ENCODE results near the gene GAL3ST2.
"Not testable (repeated sequence)": the region's sequence is repeated elsewhere in the genome, so short reads cannot be mapped to it uniquely, and the experiment has no call there.

Gene GAL3ST2

DNA sequence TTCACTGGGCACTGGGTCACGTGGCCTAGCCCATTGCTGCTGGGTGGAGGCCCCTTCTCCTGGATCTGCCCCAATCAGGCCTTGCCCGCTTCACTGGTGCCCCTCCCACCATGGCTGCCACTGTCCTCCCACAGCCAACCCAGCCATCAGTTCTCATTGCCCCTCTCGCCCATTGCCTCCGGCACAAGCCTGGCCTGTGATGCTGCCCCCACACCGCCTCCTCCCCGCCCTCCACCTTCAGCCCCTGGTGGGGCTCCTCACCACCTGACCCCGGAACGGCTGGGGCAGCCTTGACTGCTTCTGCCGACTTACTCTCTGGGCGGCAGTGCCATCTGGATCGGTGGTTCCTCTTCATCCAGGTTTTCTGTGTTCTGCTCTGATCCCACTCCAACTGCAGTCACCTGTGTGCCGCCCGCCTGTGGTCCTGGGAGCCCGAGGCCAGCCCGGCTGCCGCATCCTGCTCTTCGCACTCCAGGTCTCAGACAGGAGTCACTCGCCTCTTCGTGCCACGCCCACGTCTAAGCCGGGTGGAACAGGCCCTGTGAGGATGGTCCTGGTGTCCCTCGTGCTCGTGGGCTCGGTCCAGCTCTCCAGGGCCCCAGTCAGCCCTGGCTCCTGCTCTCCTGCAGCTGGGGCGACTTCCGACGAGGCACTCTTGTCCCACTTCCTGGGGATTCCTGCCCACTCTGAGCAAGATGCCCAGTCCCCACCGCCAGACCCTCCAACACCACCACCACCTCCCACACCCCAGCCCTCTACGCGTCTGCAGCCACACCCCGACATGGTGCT is 28.0 kb upstream of the GAL3ST2 start:
- no peak for DNase-seq

DNA sequence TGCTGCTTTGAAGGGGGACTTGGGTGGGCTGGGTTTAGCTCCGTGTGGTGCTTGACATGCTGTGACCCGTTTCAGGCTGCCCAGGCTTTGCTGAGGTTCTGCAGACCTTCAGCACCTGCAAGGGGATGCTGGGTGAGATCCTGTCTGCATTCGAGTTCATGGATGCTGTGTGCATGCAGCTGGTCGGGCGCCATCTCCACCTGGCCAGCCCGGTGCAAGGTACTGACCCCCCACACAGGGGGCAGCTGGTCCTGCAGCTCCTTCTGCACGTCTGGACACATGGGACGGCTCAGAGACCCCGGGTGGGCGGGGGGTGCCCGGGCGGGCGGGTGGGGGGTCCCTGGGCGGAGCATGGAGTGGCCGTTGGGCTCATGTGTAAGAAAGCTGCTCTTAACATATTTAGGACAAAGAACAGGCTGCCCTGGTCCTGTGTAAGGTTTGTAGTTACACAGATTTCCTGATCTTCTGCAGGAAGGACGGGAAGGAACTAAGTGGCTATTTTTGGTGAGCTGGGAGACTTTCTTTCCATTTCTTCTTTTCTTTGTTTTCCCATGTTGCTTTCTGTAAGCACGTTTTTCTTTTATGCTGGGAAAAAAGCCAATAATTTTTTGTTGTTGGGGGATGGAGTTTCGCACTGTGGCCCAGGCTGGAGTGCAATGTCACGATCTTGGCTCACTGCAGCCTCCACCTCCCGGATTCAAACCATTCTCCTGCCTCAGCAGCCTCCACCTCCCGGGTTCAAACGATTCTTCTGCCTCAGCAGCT is 26.4 kb upstream of the GAL3ST2 start:
- no peak for DNase-seq

DNA sequence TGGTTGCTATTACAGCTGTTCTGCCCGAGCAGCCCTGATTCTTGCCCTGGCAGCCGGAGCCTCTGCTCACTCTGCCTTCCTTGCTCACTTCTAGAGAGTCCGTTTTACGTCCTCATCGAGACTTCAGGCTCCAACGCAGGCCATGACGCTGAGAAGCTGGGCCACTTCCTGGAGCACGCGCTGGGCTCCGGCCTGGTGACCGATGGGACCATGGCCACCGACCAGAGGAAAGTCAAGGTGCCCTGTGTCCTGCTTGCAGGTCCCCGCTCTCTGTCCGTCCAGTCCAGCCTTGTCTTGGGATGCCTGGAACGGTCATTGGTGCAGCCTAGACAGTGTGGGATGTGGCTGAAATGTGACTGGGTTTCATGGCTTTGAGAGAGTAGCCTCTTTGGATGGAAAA is 25.5 kb upstream of the GAL3ST2 start:
- no peak for DNase-seq

DNA sequence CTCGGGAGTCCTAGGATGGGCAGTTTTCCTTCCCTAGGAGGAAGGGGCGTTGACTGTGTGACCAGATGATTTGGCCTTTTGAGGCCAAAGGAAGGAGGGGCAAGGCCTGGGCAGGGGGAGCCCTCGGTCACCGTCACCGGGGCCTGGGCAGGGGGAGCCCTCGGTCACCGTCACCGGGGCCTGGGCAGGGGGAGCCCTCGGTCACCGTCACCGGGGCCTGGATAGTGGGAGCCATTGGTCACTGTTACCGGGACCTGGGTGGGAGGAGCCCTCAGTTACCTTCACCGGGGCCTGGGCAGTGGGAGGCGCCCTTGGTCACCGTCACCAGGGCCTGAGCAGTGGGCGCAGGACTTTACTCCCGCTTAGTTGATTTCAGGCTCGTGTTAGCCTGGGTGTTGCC is 24.8 kb upstream of the GAL3ST2 start:
- no peak for DNase-seq

- no peak for DNase-seq
These were observed 24.4 kb upstream of the GAL3ST2 start for GRCh38 chr2:241752253-241752652.

DNA sequence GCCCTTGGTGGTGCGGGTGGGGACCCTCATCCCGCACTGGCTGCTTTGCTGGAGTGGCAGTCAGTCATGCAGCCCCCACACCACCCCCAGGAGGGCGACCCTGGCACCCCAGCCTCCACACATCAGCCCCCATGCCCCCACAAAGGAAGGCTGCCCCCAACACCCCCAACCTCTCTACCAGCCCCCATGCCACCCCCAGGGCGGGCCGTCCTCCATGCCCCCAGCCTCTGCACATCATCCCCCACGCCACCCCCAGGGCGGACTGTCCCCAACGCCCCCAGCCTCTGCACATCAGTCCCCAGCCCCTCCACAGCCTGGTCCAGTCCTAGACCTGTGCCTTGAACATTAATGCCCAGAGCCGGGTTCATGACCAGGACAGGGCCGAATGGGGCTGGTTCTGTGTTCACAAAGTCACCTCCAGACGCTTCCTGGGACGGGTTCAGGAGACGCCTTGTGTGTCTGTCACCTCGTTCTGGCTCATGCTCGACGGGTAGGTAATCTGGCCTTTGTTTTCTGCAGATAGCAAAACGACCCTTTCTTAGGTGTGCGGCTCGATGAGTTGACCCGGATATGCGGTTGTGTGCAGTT is 23.8 kb upstream of the GAL3ST2 start:
- no peak for DNase-seq

GRCh38 chr2:241753493-241753892 is 23.1 kb upstream of the GAL3ST2 start:
- no peak for DNase-seq

DNA sequence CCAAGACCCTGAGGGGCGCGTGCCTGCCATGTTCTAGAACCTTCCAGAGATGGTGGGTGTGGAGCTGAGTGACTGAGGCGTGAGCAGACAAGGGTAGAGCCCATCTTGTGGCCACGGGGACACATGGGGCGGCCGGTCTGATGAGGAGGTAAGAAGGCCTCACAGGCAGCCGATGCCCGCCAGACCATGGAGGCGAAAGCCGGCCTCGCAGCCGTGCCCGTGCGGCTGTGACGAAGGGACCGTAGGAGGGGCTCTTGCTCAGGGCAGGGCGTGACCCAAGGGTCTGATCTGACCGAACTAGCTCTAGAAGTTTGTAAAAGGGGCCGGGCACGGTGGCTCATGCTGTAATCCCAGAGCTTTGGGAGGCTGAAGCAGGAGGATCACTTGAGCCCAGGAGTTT is 22.6 kb upstream of the GAL3ST2 start:
- DNase-seq = no peak

GRCh38 chr2:241755166-241755565 is 21.5 kb upstream of the GAL3ST2 start:
- no peak for DNase-seq

DNA sequence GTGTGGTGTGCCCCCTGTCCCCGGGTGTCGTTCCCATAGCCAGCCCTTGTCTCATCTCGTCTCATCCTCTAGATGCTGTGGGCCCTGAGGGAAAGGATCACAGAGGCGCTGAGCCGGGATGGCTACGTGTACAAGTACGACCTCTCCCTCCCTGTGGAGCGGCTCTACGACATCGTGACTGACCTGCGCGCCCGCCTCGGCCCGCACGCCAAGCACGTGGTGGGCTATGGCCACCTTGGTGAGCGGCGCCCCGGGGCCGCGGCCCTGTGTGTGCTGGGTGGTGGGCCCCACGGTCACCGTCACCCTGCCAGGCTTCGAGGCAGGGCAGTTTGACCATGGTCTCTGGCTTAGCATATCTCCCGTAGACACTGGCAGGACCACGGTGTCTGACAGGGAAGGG is 20.8 kb upstream of the GAL3ST2 start:
- DNase-seq = no peak

DNA sequence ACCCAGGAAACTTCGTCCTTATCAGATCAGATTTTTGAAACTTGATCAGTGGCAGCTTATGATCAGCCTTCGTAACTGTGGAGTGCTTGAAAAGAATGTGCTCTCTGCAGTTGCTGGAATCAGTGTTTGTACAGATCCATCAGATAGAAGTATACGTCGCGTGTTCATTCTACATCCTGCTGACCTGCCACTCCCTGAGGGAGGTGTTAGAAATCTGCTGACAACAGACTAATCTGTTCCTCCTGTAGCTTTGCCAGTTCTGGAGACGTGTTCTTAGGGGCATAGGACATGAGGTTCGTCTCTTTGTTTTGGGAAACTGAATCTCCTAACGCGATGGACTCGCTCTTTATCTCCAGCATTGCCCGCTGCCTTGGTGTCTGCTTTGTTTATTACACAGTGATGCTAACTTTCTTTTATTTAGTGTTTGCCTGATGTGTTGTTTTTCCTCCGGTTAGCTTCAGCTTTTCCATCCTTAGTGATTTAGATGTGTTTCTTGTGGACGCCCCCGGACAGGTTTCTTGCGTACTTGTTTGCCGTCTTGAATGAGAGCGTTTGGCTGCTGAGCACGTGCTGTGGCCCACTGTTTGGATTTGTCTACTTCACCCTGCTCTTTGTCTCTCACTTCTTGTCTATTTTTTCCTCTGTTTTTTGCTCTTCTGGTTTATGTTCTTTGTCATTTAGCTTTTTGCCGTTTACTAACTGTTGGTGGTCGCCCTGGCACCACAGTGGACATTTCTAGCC is 17.4 kb upstream of the GAL3ST2 start:
- DNase-seq = no peak

- DNase-seq = not testable (repeated sequence)
These were observed 16.7 kb upstream of the GAL3ST2 start for GRCh38 chr2:241759893-241760292.

DNA sequence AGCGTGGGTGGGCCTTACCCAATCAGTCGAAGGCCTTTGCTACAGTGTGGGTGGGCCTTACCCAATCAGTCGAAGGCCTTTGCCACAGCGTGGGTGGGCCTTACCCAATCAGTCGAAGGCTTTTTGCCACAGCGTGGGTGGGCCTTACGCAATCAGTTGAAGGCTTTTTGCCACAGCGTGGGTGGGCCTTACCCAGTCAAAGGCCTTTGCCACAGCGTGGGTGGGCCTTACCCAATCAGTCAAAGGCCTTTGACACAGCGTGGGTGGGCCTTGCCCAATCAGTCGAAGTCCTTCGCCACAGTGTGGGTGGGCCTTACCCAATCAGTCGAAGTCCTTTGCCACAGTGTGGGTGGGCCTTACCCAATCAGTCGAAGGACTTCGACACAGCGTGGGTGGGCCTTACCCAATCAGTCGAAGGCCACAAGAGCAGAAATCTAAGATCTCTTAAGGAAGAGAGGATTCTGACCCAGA is 16.3 kb upstream of the GAL3ST2 start:
- no peak for DNase-seq

- DNase-seq = no peak
These were observed 14.2 kb upstream of the GAL3ST2 start for GRCh38 chr2:241762321-241762932.

DNA sequence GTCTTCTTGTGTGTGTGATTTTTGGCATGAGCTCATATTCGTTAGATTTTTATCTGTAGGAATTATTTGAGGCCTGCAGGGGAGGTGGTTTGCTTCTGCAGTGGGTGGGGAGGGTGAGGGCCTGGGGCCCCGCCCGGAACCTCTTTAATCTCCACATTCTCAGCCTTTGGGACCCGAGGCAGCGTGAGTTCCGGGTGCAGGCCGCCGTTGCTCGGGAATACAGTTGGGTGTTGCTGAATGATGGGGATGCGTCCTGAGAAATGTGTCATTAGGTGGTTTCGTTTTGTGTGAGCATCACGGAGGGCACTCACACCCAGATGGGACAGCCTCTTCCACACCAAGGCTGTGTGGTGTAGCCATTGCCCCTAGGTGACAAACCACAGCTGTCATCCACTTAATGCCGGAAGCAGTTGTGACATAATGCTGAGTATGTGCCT is 13.7 kb upstream of the GAL3ST2 start:
- no peak for DNase-seq

DNA sequence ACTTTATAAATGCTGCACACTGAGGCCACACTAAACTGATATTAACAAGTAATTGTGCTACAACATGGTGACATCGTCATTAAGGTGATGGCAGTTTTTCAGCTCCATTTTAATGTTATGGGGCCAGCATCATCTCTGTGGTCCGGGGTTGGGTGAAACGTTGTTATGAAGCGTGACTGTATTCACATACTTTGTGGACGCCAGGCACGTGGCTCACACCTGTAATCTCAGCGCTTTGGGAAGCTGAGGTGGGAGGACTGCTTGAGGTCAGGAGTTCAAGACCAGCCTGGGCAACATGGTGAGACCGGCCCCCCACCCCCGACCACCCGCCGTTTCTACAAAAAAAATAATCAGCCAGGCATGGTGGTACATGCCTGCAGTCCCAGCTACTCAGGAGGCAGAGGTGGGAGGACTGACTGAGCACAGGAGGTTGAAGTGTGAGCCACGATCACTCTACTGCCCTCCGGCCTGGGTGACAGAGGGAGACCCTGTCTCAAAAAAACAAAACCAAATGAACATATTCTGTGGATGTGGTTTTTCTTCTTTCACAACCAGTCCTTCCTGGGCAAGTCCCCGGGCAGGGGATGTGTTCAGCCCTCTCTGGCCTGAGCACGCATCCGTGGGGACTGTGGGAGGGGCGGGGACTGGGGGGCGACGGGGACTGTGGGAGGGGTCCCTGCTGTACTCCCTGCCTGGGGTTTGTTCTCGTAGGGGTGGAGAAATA is 12.9 kb upstream of the GAL3ST2 start:
- DNase-seq = no peak

- DNase-seq = no peak
These were observed 12.1 kb upstream of the GAL3ST2 start for GRCh38 chr2:241764275-241765241.

DNA sequence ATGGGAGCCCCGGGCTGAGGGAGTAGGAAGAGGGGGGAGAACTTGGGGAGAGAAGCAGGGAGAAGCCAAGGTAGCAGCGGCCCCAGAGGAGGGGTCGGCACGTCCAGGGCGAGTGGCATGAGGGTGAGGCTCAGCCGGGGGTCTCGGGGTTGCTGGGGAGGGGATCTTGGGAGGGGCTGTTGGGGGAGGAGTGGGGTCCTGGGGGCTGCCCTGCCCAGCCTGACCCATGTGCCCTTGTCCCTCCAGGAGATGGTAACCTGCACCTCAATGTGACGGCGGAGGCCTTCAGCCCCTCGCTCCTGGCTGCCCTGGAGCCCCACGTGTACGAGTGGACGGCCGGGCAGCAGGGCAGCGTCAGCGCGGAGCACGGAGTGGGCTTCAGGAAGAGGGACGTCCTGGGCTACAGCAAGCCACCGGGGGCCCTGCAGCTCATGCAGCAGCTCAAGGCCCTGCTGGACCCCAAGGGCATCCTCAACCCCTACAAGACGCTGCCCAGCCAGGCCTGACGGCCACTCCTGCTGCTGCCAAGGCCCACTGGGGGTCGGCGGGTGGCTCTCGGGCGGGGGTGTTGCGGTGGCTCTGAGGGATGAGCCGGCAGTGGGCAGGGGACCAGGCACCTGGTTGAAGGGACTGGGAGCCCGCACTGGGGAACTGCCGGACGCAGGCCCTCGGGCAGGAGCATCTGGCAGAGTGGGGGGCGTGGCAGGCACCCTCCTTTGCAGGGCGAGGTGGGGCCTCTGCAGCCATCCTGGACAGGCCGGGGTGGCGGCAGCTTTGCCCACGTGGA is 9.0 kb upstream of the GAL3ST2 start:
- no peak for DNase-seq

DNA sequence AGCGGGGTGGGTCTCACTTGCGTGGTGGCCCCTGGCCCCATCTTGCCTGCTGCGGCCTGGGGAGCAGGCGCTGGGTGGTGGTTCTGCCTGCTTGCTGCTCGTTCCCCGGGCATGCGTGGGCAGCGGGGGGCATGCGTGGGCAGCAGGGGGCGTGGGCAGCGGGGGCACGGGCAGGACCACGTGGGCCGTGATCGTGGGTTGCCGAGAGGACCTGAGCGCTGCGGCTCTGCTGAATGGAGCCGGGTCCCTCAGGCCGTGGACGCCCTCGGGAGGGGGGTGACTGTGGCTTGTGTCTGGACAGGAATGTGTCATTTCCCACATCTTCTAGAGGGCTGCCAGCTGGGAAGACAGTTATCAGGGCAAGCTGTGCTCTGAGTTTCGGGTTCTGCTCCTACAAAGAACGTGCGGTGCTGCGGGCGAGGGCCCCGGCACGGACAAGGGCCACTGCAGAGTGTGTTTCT is 8.3 kb upstream of the GAL3ST2 start:
- no peak for DNase-seq

GRCh38 chr2:241768850-241769249 is 7.8 kb upstream of the GAL3ST2 start:
- DNase-seq = no peak
